Activated T-cell treated with anti-CD3 and anti-CD28 coated beads, Interleukin-2, amount 50 U/mL, for 4 hours (primary cell): Measurements from ENCODE around the gene WDR82. TPM values are rescaled to one million over a fixed set of nuclear protein-coding genes. Genes with fewer than 3 reads are reported as not detected.

Source experiments
- ATAC-seq, 2 donors: fragments of 200-7000 bp; cut with Tn5 transposase; one replicate each; pipeline ENCODE4 v1.10.0; 2021
- DNase-seq: peaks from one replicate; pipeline ENCODE4 v3.0.0-alpha.2; 2020
- H3K27me3 Mint-ChIP-seq: one replicate; pipeline ENCODE4 v1.8.0; 2021; ENCODE audit warnings: low read depth, mixed read lengths
- H3K36me3 Mint-ChIP-seq: one replicate; pipeline ENCODE4 v1.8.0; 2022; ENCODE audit warnings: mixed read lengths; ENCODE audit not compliant: insufficient read depth
- H3K4me1 Mint-ChIP-seq: one replicate; pipeline ENCODE4 v1.8.0; 2021; ENCODE audit warnings: low read depth, mixed read lengths
- H3K4me3 Mint-ChIP-seq: one replicate; pipeline ENCODE4 v1.8.0; 2021; ENCODE audit warnings: mild to moderate bottlenecking, moderate library complexity, mixed read lengths
- H3K9me3 Mint-ChIP-seq: one replicate; pipeline ENCODE4 v1.8.0; 2021; ENCODE audit warnings: mixed read lengths
- total RNA-seq, 3 donors: library from RNA; stranded (reverse); gene quantifications; one replicate each; pipeline ENCODE4 v1.2.1, GENCODE V29; 2021

WDR82 gene
- total RNA-seq, 3 donors from 2014 or later = 107 to 119 (median 115) TPM

GRCh38 chr3:52315006-52315405, 36.6 kb upstream of the WDR82 start:
- H3K4me3 Mint-ChIP-seq = no peak overlapping the region
- ATAC-seq (no peak), DNase-seq (no peak)
- H3K9me3 Mint-ChIP-seq = no peaks in the 10 kb centered on the region
- peaks cover 4% of the 10 kb centered on the region for H3K36me3 Mint-ChIP-seq
- peaks cover 33% of the 10 kb centered on the region for H3K4me1 Mint-ChIP-seq
- no peaks in the 10 kb centered on the region for H3K27me3 Mint-ChIP-seq

GRCh38 chr3:52314489-52314888, 36.0 kb upstream of the WDR82 start:
- Mint-ChIP-seq H3K4me3 (no peak overlapping the region), H3K9me3 (no peaks in the 10 kb centered on the region), H3K27me3 (no peaks in the 10 kb centered on the region), H3K4me1 (peaks cover 35% of the 10 kb centered on the region), H3K36me3 (peaks cover 7% of the 10 kb centered on the region)
- DNase-seq (no peak), ATAC-seq (no peak)

- Mint-ChIP-seq H3K27me3 (no peaks in the 10 kb centered on the region), H3K9me3 (no peaks in the 10 kb centered on the region), H3K36me3 (peaks cover 7% of the 10 kb centered on the region), H3K4me3 (no peak overlapping the region), H3K4me1 (peaks cover 33% of the 10 kb centered on the region)
- ATAC-seq = no peak
- no peak for DNase-seq
Observed at GRCh38 chr3:52313774-52314188, 35.3 kb upstream of the WDR82 start.

- H3K36me3 Mint-ChIP-seq = peaks cover 3% of the 10 kb centered on the region
- H3K4me3 Mint-ChIP-seq = no peak overlapping the region
- DNase-seq = no peak
- no peaks in the 10 kb centered on the region for H3K9me3 Mint-ChIP-seq
- no peak for ATAC-seq
- no peaks in the 10 kb centered on the region for H3K27me3 Mint-ChIP-seq
- H3K4me1 Mint-ChIP-seq = peaks cover 30% of the 10 kb centered on the region
Observed at GRCh38 chr3:52313188-52313773, 34.8 kb upstream of the WDR82 start.

- Mint-ChIP-seq H3K36me3 (peaks cover 3% of the 10 kb centered on the region), H3K27me3 (no peaks in the 10 kb centered on the region), H3K4me3 (no peak overlapping the region), H3K9me3 (no peaks in the 10 kb centered on the region), H3K4me1 (peaks cover 29% of the 10 kb centered on the region)
- DNase-seq = no peak
- ATAC-seq = no peak
Observed at GRCh38 chr3:52311576-52312119, 33.2 kb upstream of the WDR82 start.

- Mint-ChIP-seq H3K36me3 (peaks cover 5% of the 10 kb centered on the region), H3K9me3 (no peaks in the 10 kb centered on the region), H3K4me1 (peaks cover 33% of the 10 kb centered on the region), H3K27me3 (no peaks in the 10 kb centered on the region), H3K4me3 (no peak overlapping the region)
- peak; percentile 84 to 94 for ATAC-seq
- DNase-seq = peak; percentile 20
Observed at GRCh38 chr3:52310861-52311575, 32.6 kb upstream of the WDR82 start.

GRCh38 chr3:52308308-52308707, 29.9 kb upstream of the WDR82 start:
- H3K36me3 Mint-ChIP-seq = peaks cover 5% of the 10 kb centered on the region
- H3K4me3 Mint-ChIP-seq = no peak overlapping the region
- no peak for DNase-seq
- H3K27me3 Mint-ChIP-seq = no peaks in the 10 kb centered on the region
- peaks cover 37% of the 10 kb centered on the region for H3K4me1 Mint-ChIP-seq
- no peaks in the 10 kb centered on the region for H3K9me3 Mint-ChIP-seq
- ATAC-seq = no peak

- no peaks in the 10 kb centered on the region for H3K27me3 Mint-ChIP-seq
- DNase-seq (no peak), ATAC-seq (no peak)
- peaks cover 7% of the 10 kb centered on the region for H3K36me3 Mint-ChIP-seq
- no peaks in the 10 kb centered on the region for H3K9me3 Mint-ChIP-seq
- peaks cover 37% of the 10 kb centered on the region for H3K4me1 Mint-ChIP-seq
- H3K4me3 Mint-ChIP-seq = no peak overlapping the region
Observed at GRCh38 chr3:52306978-52307377, 28.5 kb upstream of the WDR82 start.

GRCh38 chr3:52305926-52306325, 27.5 kb upstream of the WDR82 start:
- Mint-ChIP-seq H3K9me3 (no peaks in the 10 kb centered on the region), H3K36me3 (peaks cover 7% of the 10 kb centered on the region), H3K4me3 (no peak overlapping the region), H3K4me1 (peaks cover 31% of the 10 kb centered on the region), H3K27me3 (no peaks in the 10 kb centered on the region)
- ATAC-seq (no peak), DNase-seq (no peak)

- H3K27me3 Mint-ChIP-seq = no peaks in the 10 kb centered on the region
- no peaks in the 10 kb centered on the region for H3K9me3 Mint-ChIP-seq
- ATAC-seq (no peak), DNase-seq (no peak)
- peaks cover 20% of the 10 kb centered on the region for H3K4me1 Mint-ChIP-seq
- H3K4me3 Mint-ChIP-seq = no peak overlapping the region
- peaks cover 4% of the 10 kb centered on the region for H3K36me3 Mint-ChIP-seq
Observed at GRCh38 chr3:52303811-52304210, 25.4 kb upstream of the WDR82 start.

GRCh38 chr3:52302426-52303145, 24.1 kb upstream of the WDR82 start:
- peaks cover 17% of the 10 kb centered on the region for H3K4me1 Mint-ChIP-seq
- H3K9me3 Mint-ChIP-seq = no peaks in the 10 kb centered on the region
- peaks cover 4% of the 10 kb centered on the region for H3K36me3 Mint-ChIP-seq
- ATAC-seq (no peak), DNase-seq (no peak)
- no peaks in the 10 kb centered on the region for H3K27me3 Mint-ChIP-seq
- no peak overlapping the region for H3K4me3 Mint-ChIP-seq

- no peak for ATAC-seq
- Mint-ChIP-seq H3K36me3 (peaks cover 2% of the 10 kb centered on the region), H3K27me3 (no peaks in the 10 kb centered on the region), H3K4me1 (peaks cover 3% of the 10 kb centered on the region), H3K9me3 (no peaks in the 10 kb centered on the region), H3K4me3 (no peak overlapping the region)
- no peak for DNase-seq
Observed at GRCh38 chr3:52299879-52300611, 21.6 kb upstream of the WDR82 start.

- H3K4me1 Mint-ChIP-seq = peaks cover 3% of the 10 kb centered on the region
- no peak for ATAC-seq
Observed at GRCh38 chr3:52299247-52299878, 20.9 kb upstream of the WDR82 start.

More at GRCh38 chr3:52299247-52299878, 20.9 kb upstream of the WDR82 start:
- H3K9me3 Mint-ChIP-seq = no peaks in the 10 kb centered on the region
- H3K27me3 Mint-ChIP-seq = no peaks in the 10 kb centered on the region
- peaks cover 2% of the 10 kb centered on the region for H3K36me3 Mint-ChIP-seq
- DNase-seq = no peak
- H3K4me3 Mint-ChIP-seq = no peak overlapping the region
